IMR-90 (cell line): ENCODE results near the gene ZNF423. TPM values are rescaled to one million over a fixed set of nuclear protein-coding genes. Genes with fewer than 3 reads are reported as not detected.

Experiments
- ATAC-seq: fragments of 200-7000 bp; cut with Tn5 transposase; 2 replicates; pipeline ENCODE4 v1.9.1; 2020; ENCODE audit warnings: low read depth, mild to moderate bottlenecking, moderate library complexity
- BruUV-seq: library from RNA; stranded (reverse); fragments of 400-500 nt; replicated peaks from 2 replicates; lab custom pipeline; 2021; lab: Mats Ljungman, UMichigan
- CTCF ChIA-PET: fragments of 300-600 bp; formaldehyde crosslinking; extraction: SDS; loops from one replicate; lab custom pipeline; 2021; ENCODE audit warnings: antibody characterized with exemption; lab: Yijun Ruan, JAX
- POLR2A ChIA-PET: fragments of 300-600 bp; sonication (Branson Sonifier 250); formaldehyde crosslinking; loops from one replicate; lab custom pipeline; 2022; ENCODE audit warnings: antibody characterized with exemption; ENCODE audit not compliant: unreplicated experiment; lab: Charles Lee
- DNase-seq: peaks from one replicate; pipeline ENCODE4 v3.0.0; 2013
- H2AFZ ChIP-seq: replicated peaks from 2 replicates; pipeline ENCODE3; 2013; ENCODE audit warnings: low read length, mild to moderate bottlenecking; ENCODE audit not compliant: poor library complexity
- H2AK5ac ChIP-seq: 2 replicates; pipeline ENCODE4 v1.6.1; 2013; ENCODE audit warnings: low read depth, low read length, inconsistent platforms
- H2AK9ac ChIP-seq: replicated peaks from 2 replicates; pipeline ENCODE3; 2013; ENCODE audit warnings: mild to moderate bottlenecking, low read depth, low read length, moderate library complexity; ENCODE audit not compliant: poor library complexity
- H2BK120ac ChIP-seq: 2 replicates; pipeline ENCODE4 v1.6.1; 2013; ENCODE audit warnings: low read depth, low read length, inconsistent platforms
- H2BK15ac ChIP-seq: 3 replicates; pipeline ENCODE4 v1.6.1; 2013; ENCODE audit warnings: low read depth, low read length, inconsistent platforms
- H2BK20ac ChIP-seq: 2 replicates; pipeline ENCODE4 v1.6.1; 2013; ENCODE audit warnings: low read depth, mild to moderate bottlenecking, inconsistent platforms, low read length, moderate library complexity
- H2BK5ac ChIP-seq: 2 replicates; pipeline ENCODE4 v1.6.1; 2013; ENCODE audit warnings: mild to moderate bottlenecking, low read depth, low read length, inconsistent platforms; ENCODE audit not compliant: poor library complexity, severe bottlenecking
- H3K14ac ChIP-seq: replicated peaks from 2 replicates; pipeline ENCODE4 v1.6.1; 2013; ENCODE audit warnings: low read depth, low read length, inconsistent platforms
- H3K18ac ChIP-seq: 2 replicates; pipeline ENCODE4 v1.6.1; 2013; ENCODE audit warnings: low read depth, low read length, control low read depth
- H3K23ac ChIP-seq: 2 replicates; pipeline ENCODE4 v1.6.1; 2013; ENCODE audit warnings: low read depth, low read length, inconsistent platforms
- H3K27ac ChIP-seq: 2 replicates; pipeline ENCODE4 v1.5.1; 2013; ENCODE audit warnings: mild to moderate bottlenecking, control low read depth, low read length; ENCODE audit not compliant: insufficient read depth
- H3K27me3 ChIP-seq: 2 replicates; pipeline ENCODE4 v1.6.1; 2013; ENCODE audit warnings: low read length; ENCODE audit not compliant: control insufficient read depth, insufficient read depth
- H3K36me3 ChIP-seq: 2 replicates; pipeline ENCODE4 v1.6.1; 2013; ENCODE audit warnings: low read length, mixed read lengths; ENCODE audit not compliant: control insufficient read depth, insufficient read depth
- H3K4ac ChIP-seq: 2 replicates; pipeline ENCODE4 v1.6.1; 2013; ENCODE audit warnings: low read depth, low read length, inconsistent platforms
- H3K4me1 ChIP-seq: 2 replicates; pipeline ENCODE4 v1.6.1; 2013; ENCODE audit warnings: low read length, mixed read lengths; ENCODE audit not compliant: control insufficient read depth, insufficient read depth
- H3K4me2 ChIP-seq: 2 replicates; pipeline ENCODE4 v1.6.1; 2013; ENCODE audit warnings: low read depth, mild to moderate bottlenecking, control low read depth, low read length, moderate library complexity
- H3K4me3 ChIP-seq: 2 replicates; pipeline ENCODE4 v1.5.1; 2013; ENCODE audit warnings: low read depth, mild to moderate bottlenecking, control low read depth, low read length, moderate library complexity; ENCODE audit not compliant: insufficient read depth
- H3K56ac ChIP-seq: 2 replicates; pipeline ENCODE4 v1.6.1; 2013; ENCODE audit warnings: low read length, inconsistent platforms; ENCODE audit not compliant: insufficient read depth; ENCODE audit errors: extremely low read depth
- H3K79me1 ChIP-seq, 2 experiments: 2 replicates each; pipeline ENCODE4 v1.6.1; 2013; ENCODE audit warnings: low read length in 2 of 2, inconsistent platforms in 1 of 2, low read depth in 1 of 2
- H3K9ac ChIP-seq: 2 replicates; pipeline ENCODE4 v1.6.1; 2013; ENCODE audit warnings: low read depth, low read length, control low read depth
- H3K9me1 ChIP-seq: 2 replicates; pipeline ENCODE4 v1.6.1; 2013; ENCODE audit warnings: low read length, inconsistent platforms; ENCODE audit not compliant: insufficient read depth
- H3K9me3 ChIP-seq: 2 replicates; pipeline ENCODE4 v1.6.1; 2013; ENCODE audit warnings: low read length; ENCODE audit not compliant: control insufficient read depth, insufficient read depth
- H4K20me1 ChIP-seq: 2 replicates; pipeline ENCODE4 v1.6.1; 2013; ENCODE audit warnings: low read length, inconsistent platforms; ENCODE audit not compliant: insufficient read depth
- H4K5ac ChIP-seq: 2 replicates; pipeline ENCODE4 v1.6.1; 2013; ENCODE audit warnings: mild to moderate bottlenecking, low read depth, low read length, control low read depth
- H4K8ac ChIP-seq, 2 experiments: 2 replicates each; pipeline ENCODE4 v1.6.1; 2013; ENCODE audit warnings: low read depth in 2 of 2, low read length in 2 of 2, control low read depth in 1 of 2, inconsistent platforms in 1 of 2
- H4K91ac ChIP-seq: 2 replicates; pipeline ENCODE4 v1.6.1; 2013; ENCODE audit warnings: low read depth, low read length, inconsistent platforms; ENCODE audit not compliant: insufficient read depth
- NFE2L2 ChIP-seq: fragments of 150-350 bp; IDR thresholded peaks from 2 replicates; pipeline ENCODE4 v1.6.1; 2016; ENCODE audit warnings: low read depth, mild to moderate bottlenecking, low read length
- POLR2A ChIP-seq: IDR thresholded peaks from 2 replicates; pipeline ENCODE4 v1.6.1; 2012; ENCODE audit warnings: mild to moderate bottlenecking, low read depth, low read length
- WGBS, 2 experiments: methylation state at CpG; one replicate each; pipeline versions ENCODE4 v1.1.5 to v1.1.7; 2013; ENCODE audit warnings: missing lambda C conversion rate in 2 of 2; ENCODE audit not compliant: insufficient read length in 1 of 2; ENCODE audit errors: extremely low coverage in 2 of 2; 5-methylcytosine and 5-hydroxymethylcytosine counted together
- dilution Hi-C: fragments of 300-500 bp; cut with HindIII; formaldehyde crosslinking; loops from one replicate; pipeline ENCODE4 v1.14.3; 2018; ENCODE audit warnings: low sequenced_read_pairs; ENCODE audit not compliant: unreplicated experiment
- in situ Hi-C: fragments of 300-500 bp; cut with MboI; formaldehyde crosslinking; loops from 3 replicates; pipeline ENCODE4 v1.14.3; 2019; ENCODE audit warnings: low sequenced_read_pairs, inconsistent platforms, mixed read lengths
- intact Hi-C: fragments of 100-400 bp; cut with micrococcal nuclease; formaldehyde crosslinking; loops from 2 replicates; pipeline ENCODE4 v1.10.0; 2022
- polyA plus RNA-seq, 3 experiments: library from polyadenylated mRNA; depleted of rRNA; stranded (reverse); fragments of >200 nt; gene quantifications; 2 replicates each; pipeline ENCODE4 v1.2.3, GENCODE V29; 2012; ENCODE audit warnings: low replicate concordance in 1 of 3
- total RNA-seq: library from RNA; depleted of rRNA; stranded (reverse); fragments of >200 nt; gene quantifications from 2 replicates; pipeline ENCODE4 v1.2.3, GENCODE V29; 2012

Gene ZNF423
- total and polyA plus RNA-seq, 2 of the 4 experiments (the other 2 are of a cell fraction), result under 0.01 to 0.10 TPM

DNA sequence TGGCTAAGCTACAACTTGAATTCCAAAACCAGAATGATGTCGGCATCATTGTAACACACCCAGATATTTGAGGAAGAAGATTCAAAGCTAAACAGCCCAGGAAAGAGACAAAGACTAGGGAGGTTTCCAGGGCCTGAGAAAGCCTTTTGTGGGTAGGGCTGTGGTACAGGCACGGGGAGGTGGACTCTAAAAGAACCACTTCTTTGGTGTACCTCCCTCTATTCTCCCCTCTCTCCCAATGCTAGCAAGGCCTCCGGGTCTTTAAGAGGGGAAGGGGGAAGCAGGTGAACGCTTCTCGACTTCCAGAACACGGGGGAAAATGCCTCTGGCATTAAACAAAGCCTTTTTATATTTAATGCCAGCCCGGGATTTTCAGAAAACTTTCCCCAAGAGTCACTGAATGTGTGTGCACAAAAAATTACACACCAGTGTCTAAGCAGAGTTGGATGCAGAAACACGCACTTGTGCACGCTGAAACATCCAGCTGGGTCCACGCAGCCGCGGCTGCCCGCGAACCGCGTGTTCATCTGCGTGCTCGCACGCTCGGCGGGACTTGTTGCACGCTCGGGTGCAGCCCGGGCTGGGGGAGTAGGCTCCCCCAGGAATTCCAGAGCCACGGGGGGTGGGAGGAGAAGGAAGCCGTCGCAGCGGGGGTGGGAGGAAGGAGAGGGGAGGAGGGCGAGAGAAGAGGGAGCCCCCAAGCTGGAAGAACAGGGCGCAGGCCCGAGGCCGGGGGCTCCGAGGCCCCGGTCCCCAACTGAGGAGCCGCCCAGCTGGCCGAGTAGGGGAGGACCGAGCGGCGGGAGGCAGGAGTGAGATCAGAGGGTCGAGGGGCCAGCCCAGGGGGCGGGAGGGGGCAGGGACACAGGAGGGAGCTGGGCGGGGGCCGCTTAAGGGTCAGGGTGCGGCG lies 20.1 kb upstream of the ZNF423 start:
- Histone ChIP-seq H2BK120ac (no peak overlapping the region), H3K79me1 (no peaks in the 10 kb centered on the region), H4K5ac (no peak overlapping the region), H3K9me3 (no peaks in the 10 kb centered on the region), H3K36me3 (no peaks in the 10 kb centered on the region), H2AK9ac (no peak overlapping the region), H4K20me1 (no peaks in the 10 kb centered on the region), H2AK5ac (no peak overlapping the region), H3K14ac (no peak overlapping the region), H3K4me1 (no peaks in the 10 kb centered on the region), H3K23ac (no peak overlapping the region), H2BK15ac (no peak overlapping the region), H2BK20ac (no peak overlapping the region), H4K8ac (no peak overlapping the region), H3K9me1 (no peaks in the 10 kb centered on the region), H4K91ac (no peak overlapping the region), H3K27ac (no peak overlapping the region), H3K18ac (no peak overlapping the region), H2BK5ac (no peak overlapping the region), H3K27me3 (peaks cover 11% of the 10 kb centered on the region; the same call in 1 of the 2 replicates), H3K56ac (no peak overlapping the region), H3K4me3 (no peak overlapping the region), H2AFZ (no peak overlapping the region), H3K9ac (no peak overlapping the region), H3K4me2 (no peak overlapping the region), H3K4ac (no peak overlapping the region)
- ATAC-seq, result no peak
- in situ Hi-C loops, result no loop called here
- intact Hi-C loops, result loop anchor here (5.0 kb wide), 1 partner anchor 269 kb away; no protein-coding TSS in a partner anchor
- ChIA-PET POLR2A (no interaction called here), CTCF (interaction anchor here (0.5 to 0.8 kb wide), 3 partner anchors 16 to 266 kb away, joined by 3 to 4 read pairs (median 4); no protein-coding TSS in a partner anchor)
- dilution Hi-C loops, result no loop called here
- BruUV-seq, result no TSS peak
- DNase-seq, result no peak
- WGBS, 2 experiments, result 9% methylated on average over 13 of the region's 45 CpGs; no CpG with 5 or more reads in 1 of the 2 experiments
- no peak for TF ChIP-seq POLR2A
- TF ChIP-seq NFE2L2, result no peak
